GM23338 (cell line): Measurements from ENCODE around the gene ANAPC2. TPM values are rescaled to one million over a fixed set of nuclear protein-coding genes. Genes with fewer than 3 reads are reported as not detected.

Source experiments
- ATAC-seq: fragments of 200-7000 bp; cut with Tn5 transposase; 3 replicates; pipeline ENCODE4 v1.9.1; 2020
- DNase-seq: peaks from one replicate; pipeline ENCODE4 v3.0.0-alpha.2; 2015; ENCODE audit warnings: low spot score
- H2AFZ ChIP-seq: fragments of 200-600 bp; sonication (generic); 2 replicates; pipeline ENCODE4 v1.8.0; 2016; ENCODE audit warnings: antibody characterized with exemption, mild to moderate bottlenecking, moderate library complexity
- H3F3A ChIP-seq: fragments of 200-600 bp; sonication (generic); replicated peaks from 2 replicates; pipeline ENCODE4 v1.8.0; 2017; ENCODE audit warnings: antibody characterized with exemption, mixed run types, low read depth
- H3K27ac ChIP-seq: fragments of 200-600 bp; sonication (generic); 2 replicates; pipeline ENCODE4 v1.6.1; 2016; ENCODE audit warnings: low read depth
- H3K27me3 ChIP-seq: fragments of 200-600 bp; sonication (generic); 2 replicates; pipeline ENCODE4 v1.8.0; 2016; ENCODE audit warnings: mild to moderate bottlenecking, mixed run types, moderate library complexity; ENCODE audit not compliant: insufficient read depth
- H3K36me3 ChIP-seq: fragments of 200-600 bp; sonication (generic); 2 replicates; pipeline ENCODE4 v1.8.0; 2016; ENCODE audit warnings: mild to moderate bottlenecking; ENCODE audit not compliant: insufficient read depth
- H3K4me1 ChIP-seq: fragments of 200-600 bp; sonication (generic); 2 replicates; pipeline ENCODE4 v1.8.0; 2016; ENCODE audit warnings: mild to moderate bottlenecking, moderate library complexity; ENCODE audit not compliant: insufficient read depth
- H3K4me2 ChIP-seq: fragments of 200-600 bp; sonication (generic); 2 replicates; pipeline ENCODE4 v1.7.1; 2017; ENCODE audit warnings: mixed run types
- H3K4me3 ChIP-seq: fragments of 200-600 bp; sonication (generic); 2 replicates; pipeline ENCODE4 v1.6.1; 2016; ENCODE audit warnings: mixed run types
- H3K79me2 ChIP-seq: fragments of 200-600 bp; sonication (generic); replicated peaks from 2 replicates; pipeline ENCODE4 v1.8.0; 2017; ENCODE audit warnings: mild to moderate bottlenecking; ENCODE audit not compliant: insufficient read depth
- H3K9me2 ChIP-seq: fragments of 200-600 bp; sonication (generic); 2 replicates; pipeline ENCODE4 v1.8.0; 2017; ENCODE audit not compliant: insufficient read depth
- H4K20me1 ChIP-seq: fragments of 200-600 bp; sonication (generic); replicated peaks from 2 replicates; pipeline ENCODE4 v1.8.0; 2017; ENCODE audit warnings: mild to moderate bottlenecking; ENCODE audit not compliant: insufficient read depth
- H3K27ac Mint-ChIP-seq: 2 replicates; pipeline ENCODE4 v1.8.0; 2020; ENCODE audit warnings: inconsistent platforms, mild to moderate bottlenecking, moderate library complexity, mixed read lengths
- H3K27me3 Mint-ChIP-seq: 3 replicates; pipeline ENCODE4 v1.8.0; 2022; ENCODE audit warnings: low read depth, mild to moderate bottlenecking, moderate library complexity, mixed read lengths, inconsistent platforms; ENCODE audit not compliant: insufficient read depth, poor library complexity
- H3K36me3 Mint-ChIP-seq: 3 replicates; pipeline ENCODE4 v1.8.0; 2021; ENCODE audit warnings: low read depth, mild to moderate bottlenecking, inconsistent platforms, moderate library complexity, mixed read lengths
- H3K4me1 Mint-ChIP-seq: 3 replicates; pipeline ENCODE4 v1.8.0; 2020; ENCODE audit warnings: mild to moderate bottlenecking, inconsistent platforms, mixed read lengths
- H3K4me3 Mint-ChIP-seq: 3 replicates; pipeline ENCODE4 v1.8.0; 2021; ENCODE audit warnings: moderate library complexity, mild to moderate bottlenecking, inconsistent platforms, mixed read lengths
- H3K9me3 Mint-ChIP-seq: 3 replicates; pipeline ENCODE4 v1.8.0; 2020; ENCODE audit warnings: moderate library complexity, mild to moderate bottlenecking, inconsistent platforms, mixed read lengths
- CREB1 ChIP-seq: fragments of 250-450 bp; sonication (Bioruptor Pico); IDR thresholded peaks from 2 replicates; pipeline ENCODE4 v1.5.0; 2020; ENCODE audit warnings: low read depth, mild to moderate bottlenecking, moderate library complexity
- EZH2 ChIP-seq: fragments of 200-600 bp; sonication (generic); IDR thresholded peaks from one replicate; pipeline ENCODE4 v1.8.0; 2017; ENCODE audit warnings: antibody characterized with exemption, mild to moderate bottlenecking, low read depth; ENCODE audit not compliant: unreplicated experiment
- EZH2phosphoT487 ChIP-seq: fragments of 200-600 bp; sonication (generic); IDR thresholded peaks from one replicate; pipeline ENCODE4 v1.8.1; 2018; ENCODE audit warnings: antibody characterized with exemption; ENCODE audit not compliant: unreplicated experiment
- POLR2AphosphoS5 ChIP-seq: IDR thresholded peaks from 2 replicates; pipeline ENCODE4 v1.6.1; 2016; ENCODE audit warnings: antibody characterized with exemption, low read depth
- STAT1 ChIP-seq: IDR thresholded peaks from one replicate; pipeline ENCODE4 v1.6.1; 2016; ENCODE audit warnings: antibody characterized with exemption; ENCODE audit not compliant: unreplicated experiment
- ZNF462 ChIP-seq: fragments of 250-450 bp; sonication (Bioruptor Pico); IDR thresholded peaks from 2 replicates; pipeline ENCODE4 v1.5.0; 2020; ENCODE audit warnings: mild to moderate bottlenecking, moderate library complexity
- long read RNA-seq: library from polyadenylated mRNA; unstranded; transcript quantifications from one replicate; pipeline ENCODE4 v2.0.0, GENCODE V29; 2020; ENCODE audit not compliant: unreplicated experiment
- polyA plus RNA-seq: library from polyadenylated mRNA; unstranded; fragments of >200 nt; fragmentation: Nextera tagmentation; extraction: Ambion mirVana; gene quantifications from 2 replicates; pipeline ENCODE4 v1.2.1, GENCODE V29; 2016
- total RNA-seq: library from RNA; depleted of rRNA; stranded (reverse); fragments of >200 nt; shearing (Covaris generic); gene quantifications from 2 replicates; pipeline ENCODE4 v1.2.3, GENCODE V29; 2014; rRNA removed
- TF ChIP-seq, protein P1 (sequence below): IDR thresholded peaks from 2 replicates; pipeline ENCODE4 v1.6.1; 2016; ENCODE audit warnings: antibody characterized with exemption
- TF ChIP-seq, protein P2 (sequence below): IDR thresholded peaks from one replicate; pipeline ENCODE4 v1.6.1; 2018; ENCODE audit warnings: antibody characterized with exemption; ENCODE audit not compliant: unreplicated experiment
- TF ChIP-seq, protein P3 (sequence below), 2 experiments: fragments of 200-600 bp in 1 of 2; sonication (generic) in 1 of 2; conservative IDR thresholded peaks; 2 replicates each; pipeline versions ENCODE4 v1.5.1 to v1.6.1; 2016 to 2017; ENCODE audit warnings: antibody characterized with exemption in 2 of 2, low read depth in 2 of 2, mild to moderate bottlenecking in 2 of 2, moderate library complexity in 1 of 2

The ANAPC2 gene
- total RNA-seq (41.5 and 42.9 TPM in 2 replicates), polyA plus RNA-seq (16.4 and 19.2 TPM in 2 replicates)
- long read RNA-seq = 0 reads

GRCh38 chr9:137188490-137189296 lies at the start of gene ANAPC2, which contains the start of gene SSNA1:
Gene ANAPC2, minus strand, starts transcription at chr9:137188560. Its CDS starts 28 bp downstream, at chr9:137188532.
Gene SSNA1, plus strand, starts transcription at chr9:137188676. Its CDS starts 51 bp downstream, at chr9:137188727.
- Mint-ChIP-seq H3K9me3 (no peaks in the 10 kb centered on the region), H3K4me3 (peak within 1 kb of the TSS; percentile 91), H3K4me1 (peaks cover 9% of the 10 kb centered on the region), H3K36me3 (peaks cover 14% of the 10 kb centered on the region), H3K27me3 (peaks cover 13% of the 10 kb centered on the region), H3K27ac (peak within 1 kb of the TSS; percentile 95)
- peak; percentile 85 for ATAC-seq
- peaks cover 13% of the 10 kb centered on the region for H3K4me1 ChIP-seq
- 0 out of 2 replicates have a peak, but pooled peaks cover 4% of the 10 kb centered on the region for H3F3A ChIP-seq
- peaks cover 5% of the 10 kb centered on the region; the same call in 1 of the 2 replicates for H4K20me1 ChIP-seq
- H3K4me3 ChIP-seq = peak within 1 kb of the TSS; percentile 94
- H3K27ac ChIP-seq = peak within 1 kb of the TSS; percentile 81; the same call in 1 of the 2 replicates
- peak; percentile 90 for DNase-seq
- TF ChIP-seq, protein P1, sequence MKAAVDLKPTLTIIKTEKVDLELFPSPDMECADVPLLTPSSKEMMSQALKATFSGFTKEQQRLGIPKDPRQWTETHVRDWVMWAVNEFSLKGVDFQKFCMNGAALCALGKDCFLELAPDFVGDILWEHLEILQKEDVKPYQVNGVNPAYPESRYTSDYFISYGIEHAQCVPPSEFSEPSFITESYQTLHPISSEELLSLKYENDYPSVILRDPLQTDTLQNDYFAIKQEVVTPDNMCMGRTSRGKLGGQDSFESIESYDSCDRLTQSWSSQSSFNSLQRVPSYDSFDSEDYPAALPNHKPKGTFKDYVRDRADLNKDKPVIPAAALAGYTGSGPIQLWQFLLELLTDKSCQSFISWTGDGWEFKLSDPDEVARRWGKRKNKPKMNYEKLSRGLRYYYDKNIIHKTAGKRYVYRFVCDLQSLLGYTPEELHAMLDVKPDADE = peak; percentile 90
- TF ChIP-seq STAT1 = no peak
- TF ChIP-seq, protein P2, sequence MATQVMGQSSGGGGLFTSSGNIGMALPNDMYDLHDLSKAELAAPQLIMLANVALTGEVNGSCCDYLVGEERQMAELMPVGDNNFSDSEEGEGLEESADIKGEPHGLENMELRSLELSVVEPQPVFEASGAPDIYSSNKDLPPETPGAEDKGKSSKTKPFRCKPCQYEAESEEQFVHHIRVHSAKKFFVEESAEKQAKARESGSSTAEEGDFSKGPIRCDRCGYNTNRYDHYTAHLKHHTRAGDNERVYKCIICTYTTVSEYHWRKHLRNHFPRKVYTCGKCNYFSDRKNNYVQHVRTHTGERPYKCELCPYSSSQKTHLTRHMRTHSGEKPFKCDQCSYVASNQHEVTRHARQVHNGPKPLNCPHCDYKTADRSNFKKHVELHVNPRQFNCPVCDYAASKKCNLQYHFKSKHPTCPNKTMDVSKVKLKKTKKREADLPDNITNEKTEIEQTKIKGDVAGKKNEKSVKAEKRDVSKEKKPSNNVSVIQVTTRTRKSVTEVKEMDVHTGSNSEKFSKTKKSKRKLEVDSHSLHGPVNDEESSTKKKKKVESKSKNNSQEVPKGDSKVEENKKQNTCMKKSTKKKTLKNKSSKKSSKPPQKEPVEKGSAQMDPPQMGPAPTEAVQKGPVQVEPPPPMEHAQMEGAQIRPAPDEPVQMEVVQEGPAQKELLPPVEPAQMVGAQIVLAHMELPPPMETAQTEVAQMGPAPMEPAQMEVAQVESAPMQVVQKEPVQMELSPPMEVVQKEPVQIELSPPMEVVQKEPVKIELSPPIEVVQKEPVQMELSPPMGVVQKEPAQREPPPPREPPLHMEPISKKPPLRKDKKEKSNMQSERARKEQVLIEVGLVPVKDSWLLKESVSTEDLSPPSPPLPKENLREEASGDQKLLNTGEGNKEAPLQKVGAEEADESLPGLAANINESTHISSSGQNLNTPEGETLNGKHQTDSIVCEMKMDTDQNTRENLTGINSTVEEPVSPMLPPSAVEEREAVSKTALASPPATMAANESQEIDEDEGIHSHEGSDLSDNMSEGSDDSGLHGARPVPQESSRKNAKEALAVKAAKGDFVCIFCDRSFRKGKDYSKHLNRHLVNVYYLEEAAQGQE = peak; percentile 3
- TF ChIP-seq CREB1 (CRISPR knock-in tag) = peak; percentile 100
- no peak for TF ChIP-seq EZH2
- TF ChIP-seq ZNF462 (CRISPR knock-in tag) = no peak
- TF ChIP-seq, protein P3, sequence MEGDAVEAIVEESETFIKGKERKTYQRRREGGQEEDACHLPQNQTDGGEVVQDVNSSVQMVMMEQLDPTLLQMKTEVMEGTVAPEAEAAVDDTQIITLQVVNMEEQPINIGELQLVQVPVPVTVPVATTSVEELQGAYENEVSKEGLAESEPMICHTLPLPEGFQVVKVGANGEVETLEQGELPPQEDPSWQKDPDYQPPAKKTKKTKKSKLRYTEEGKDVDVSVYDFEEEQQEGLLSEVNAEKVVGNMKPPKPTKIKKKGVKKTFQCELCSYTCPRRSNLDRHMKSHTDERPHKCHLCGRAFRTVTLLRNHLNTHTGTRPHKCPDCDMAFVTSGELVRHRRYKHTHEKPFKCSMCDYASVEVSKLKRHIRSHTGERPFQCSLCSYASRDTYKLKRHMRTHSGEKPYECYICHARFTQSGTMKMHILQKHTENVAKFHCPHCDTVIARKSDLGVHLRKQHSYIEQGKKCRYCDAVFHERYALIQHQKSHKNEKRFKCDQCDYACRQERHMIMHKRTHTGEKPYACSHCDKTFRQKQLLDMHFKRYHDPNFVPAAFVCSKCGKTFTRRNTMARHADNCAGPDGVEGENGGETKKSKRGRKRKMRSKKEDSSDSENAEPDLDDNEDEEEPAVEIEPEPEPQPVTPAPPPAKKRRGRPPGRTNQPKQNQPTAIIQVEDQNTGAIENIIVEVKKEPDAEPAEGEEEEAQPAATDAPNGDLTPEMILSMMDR (conservative IDR thresholded peaks at IDR 0.05; ENCODE audit: low read depth in 2 of 2) = peak in 1 of 2 experiments; percentile 56
- TF ChIP-seq POLR2AphosphoS5 = peak; percentile 94
- TF ChIP-seq EZH2phosphoT487 = no peak
- peak within 1 kb of the TSS; percentile 91; the same call in 1 of the 2 replicates for H2AFZ ChIP-seq
- H3K79me2 ChIP-seq = peaks cover 25% of the 10 kb centered on the region
- no peaks in the 10 kb centered on the region for H3K36me3 ChIP-seq
- H3K4me2 ChIP-seq = peak within 1 kb of the TSS; percentile 93
- no peaks in the 10 kb centered on the region for H3K27me3 ChIP-seq
- H3K9me2 ChIP-seq = no peaks in the 10 kb centered on the region
